GM19397 (cell line): ENCODE measurements around the gene IKZF2.

Source experiments
- ATAC-seq: cut with Tn5 transposase; IDR thresholded peaks from one replicate; pipeline ENCODE4 v1.9.1; 2021; ENCODE audit warnings: mild to moderate bottlenecking, moderate library complexity; ENCODE audit not compliant: unreplicated experiment

The IKZF2 gene

GRCh38 chr2:213104092-213104902 is 47.1 kb downstream of the IKZF2 start:
- no peak for ATAC-seq

GRCh38 chr2:213101692-213102460 is 49.5 kb downstream of the IKZF2 start:
- ATAC-seq, result no peak

- ATAC-seq, result no peak
Measured at GRCh38 chr2:213101109-213101508, 50.3 kb downstream of the IKZF2 start.

GRCh38 chr2:213098612-213099011 is 52.8 kb downstream of the IKZF2 start:
- no peak for ATAC-seq

- ATAC-seq, result no peak
Measured at GRCh38 chr2:213091765-213092164, 59.6 kb downstream of the IKZF2 start.

- no peak for ATAC-seq
Measured at GRCh38 chr2:213090772-213091171, 60.6 kb downstream of the IKZF2 start.

GRCh38 chr2:213089438-213089837 is 62.0 kb downstream of the IKZF2 start:
- ATAC-seq, result no peak

- ATAC-seq, result no peak
Measured at GRCh38 chr2:213087040-213087439, 64.4 kb downstream of the IKZF2 start.

- ATAC-seq, result no peak
Measured at GRCh38 chr2:213086571-213086970, 64.8 kb downstream of the IKZF2 start.

GRCh38 chr2:213086050-213086449 is 65.4 kb downstream of the IKZF2 start:
- no peak for ATAC-seq

- ATAC-seq, result no peak
Measured at GRCh38 chr2:213085538-213085937, 65.9 kb downstream of the IKZF2 start.

GRCh38 chr2:213084261-213084660 is 67.2 kb downstream of the IKZF2 start:
- ATAC-seq, result no peak

GRCh38 chr2:213080969-213081617 is 70.3 kb downstream of the IKZF2 start:
- ATAC-seq, result no peak

GRCh38 chr2:213079756-213080155 is 71.7 kb downstream of the IKZF2 start:
- ATAC-seq, result no peak

- no peak for ATAC-seq
Measured at GRCh38 chr2:213078686-213079085, 72.7 kb downstream of the IKZF2 start.

- no peak for ATAC-seq
Measured at GRCh38 chr2:213069531-213069930, 81.9 kb downstream of the IKZF2 start.

GRCh38 chr2:213068676-213069359 is 82.6 kb downstream of the IKZF2 start:
- no peak for ATAC-seq

- ATAC-seq, result no peak
Measured at GRCh38 chr2:213067888-213068287, 83.5 kb downstream of the IKZF2 start.

GRCh38 chr2:213066443-213066743 is 85.0 kb downstream of the IKZF2 start:
- ATAC-seq, result no peak

- ATAC-seq, result peak; percentile 54
Measured at GRCh38 chr2:213065583-213066442, 85.6 kb downstream of the IKZF2 start.
